GM18526 (cell line): ENCODE results near the gene SYNPO2L.

Experiments
- POLR2A ChIP-seq: IDR thresholded peaks from 3 replicates; pipeline ENCODE4 v1.6.1; 2011; ENCODE audit not compliant: insufficient read length; ENCODE audit errors: extremely low read depth

SYNPO2L gene

GRCh38 chr10:73601486-73601921 is 54.3 kb downstream of the SYNPO2L start:
- no peak for TF ChIP-seq POLR2A

GRCh38 chr10:73597346-73597745 is 58.5 kb downstream of the SYNPO2L start:
- no peak for TF ChIP-seq POLR2A
